HUES64 (cell line): Measurements from ENCODE around the gene P3H4.
A peak's percentile ranks its signal among the peaks of the same experiment; 100 is the strongest.
"Not testable (repeated sequence)": the region's sequence is repeated elsewhere in the genome, so short reads cannot be mapped to it uniquely, and the experiment has no call there.

Source experiments
- H3K27ac ChIP-seq: 2 replicates; pipeline ENCODE4 v1.7.0; 2013; ENCODE audit warnings: low read depth, low read length, inconsistent platforms
- H3K27me3 ChIP-seq: 2 replicates; pipeline ENCODE4 v1.6.1; 2013; ENCODE audit warnings: mild to moderate bottlenecking, low read length; ENCODE audit not compliant: insufficient read depth
- H3K36me3 ChIP-seq: 2 replicates; pipeline ENCODE4 v1.6.1; 2013; ENCODE audit warnings: mild to moderate bottlenecking, low read length; ENCODE audit not compliant: insufficient read depth
- H3K4me1 ChIP-seq: 2 replicates; pipeline ENCODE4 v1.6.1; 2013; ENCODE audit warnings: mild to moderate bottlenecking, low read length, moderate library complexity; ENCODE audit not compliant: insufficient read depth
- H3K4me3 ChIP-seq: 2 replicates; pipeline ENCODE4 v1.5.1; 2013; ENCODE audit warnings: mild to moderate bottlenecking, low read length, moderate library complexity
- H3K9ac ChIP-seq: 2 replicates; pipeline ENCODE4 v1.6.1; 2013; ENCODE audit warnings: mild to moderate bottlenecking, low read depth, low read length
- H3K9me3 ChIP-seq: 2 replicates; pipeline ENCODE4 v1.6.1; 2013; ENCODE audit warnings: low read depth, low read length; ENCODE audit not compliant: insufficient read depth
- WGBS: fragments of 150-250, 120-280 bp; methylation state at CpG from one replicate; pipeline ENCODE4 v1.1.7; 2013; ENCODE audit warnings: missing lambda C conversion rate; 5-methylcytosine and 5-hydroxymethylcytosine counted together

Gene P3H4

GRCh38 chr17:41786227-41787020, 25.3 kb downstream of the P3H4 start, which contains the start of gene JUP:
Gene JUP (minus strand): TSS chr17:41786711. CDS start chr17:41771854, 14,857 bp downstream.
- under 1% methylated on average over 79 of the region's 79 CpGs for WGBS
- H3K4me1 ChIP-seq, result peaks cover 28% of the 10 kb centered on the region
- H3K27me3 ChIP-seq, result no peaks in the 10 kb centered on the region
- peak within 1 kb of the TSS; percentile 78 for H3K4me3 ChIP-seq
- peak within 1 kb of the TSS; percentile 96 for H3K27ac ChIP-seq
- no peaks in the 10 kb centered on the region for H3K9me3 ChIP-seq
- peak within 1 kb of the TSS; percentile 79 for H3K9ac ChIP-seq
- no peaks in the 10 kb centered on the region for H3K36me3 ChIP-seq

GRCh38 chr17:41785859-41786226, 25.9 kb downstream of the P3H4 start:
- Histone ChIP-seq H3K36me3 (no peaks in the 10 kb centered on the region), H3K4me3 (peak overlapping the region; percentile 78), H3K4me1 (peaks cover 28% of the 10 kb centered on the region), H3K27ac (peak overlapping the region; percentile 96; the same call in 1 of the 2 replicates), H3K9ac (peak overlapping the region; percentile 79), H3K27me3 (no peaks in the 10 kb centered on the region), H3K9me3 (no peaks in the 10 kb centered on the region)
- under 1% methylated on average over 22 of the region's 22 CpGs for WGBS

- no peaks in the 10 kb centered on the region for H3K9me3 ChIP-seq
- H3K36me3 ChIP-seq, result no peaks in the 10 kb centered on the region
- peak overlapping the region; percentile 78 for H3K4me3 ChIP-seq
- peak overlapping the region; percentile 96 for H3K27ac ChIP-seq
- peak overlapping the region; percentile 79 for H3K9ac ChIP-seq
- 0% methylated on average over 10 of the region's 13 CpGs for WGBS
- peaks cover 28% of the 10 kb centered on the region for H3K4me1 ChIP-seq
- H3K27me3 ChIP-seq, result no peaks in the 10 kb centered on the region
Observed at GRCh38 chr17:41785091-41785858, 26.5 kb downstream of the P3H4 start.

- Histone ChIP-seq H3K27ac (peak overlapping the region; percentile 96), H3K4me3 (peak overlapping the region; percentile 78), H3K27me3 (no peaks in the 10 kb centered on the region), H3K4me1 (peaks cover 28% of the 10 kb centered on the region), H3K9ac (peak overlapping the region; percentile 72), H3K36me3 (no peaks in the 10 kb centered on the region), H3K9me3 (no peaks in the 10 kb centered on the region)
- WGBS, result 11% methylated on average over 6 of the region's 6 CpGs
Observed at GRCh38 chr17:41784207-41784744, 27.5 kb downstream of the P3H4 start.

DNA sequence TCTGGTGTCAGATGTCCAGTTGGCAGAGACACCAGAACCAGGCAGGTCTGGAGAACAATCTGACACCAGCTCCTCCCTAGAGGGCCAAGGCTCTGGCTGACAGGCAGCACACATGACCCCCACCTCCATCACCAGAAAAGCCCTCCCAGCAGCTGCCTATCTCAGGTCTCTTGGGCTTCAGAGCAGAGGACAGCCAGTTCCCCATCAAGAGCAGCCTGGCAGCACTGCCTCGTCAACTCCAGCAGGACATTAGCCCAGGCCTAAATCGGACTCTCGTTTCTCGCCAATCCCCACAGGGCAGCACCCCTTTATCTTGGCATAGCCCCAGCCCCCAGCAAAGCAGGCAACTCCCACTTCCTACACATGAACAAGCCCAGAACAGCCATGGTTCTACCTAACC, 29.6 kb downstream of the P3H4 start:
- 92% methylated on average over 4 of the region's 4 CpGs for WGBS
- H3K36me3 ChIP-seq, result no peaks in the 10 kb centered on the region
- no peak overlapping the region for H3K4me3 ChIP-seq
- H3K27ac ChIP-seq, result no peak overlapping the region
- no peaks in the 10 kb centered on the region for H3K27me3 ChIP-seq
- peaks cover 35% of the 10 kb centered on the region for H3K4me1 ChIP-seq
- H3K9me3 ChIP-seq, result no peaks in the 10 kb centered on the region
- no peak overlapping the region for H3K9ac ChIP-seq

DNA sequence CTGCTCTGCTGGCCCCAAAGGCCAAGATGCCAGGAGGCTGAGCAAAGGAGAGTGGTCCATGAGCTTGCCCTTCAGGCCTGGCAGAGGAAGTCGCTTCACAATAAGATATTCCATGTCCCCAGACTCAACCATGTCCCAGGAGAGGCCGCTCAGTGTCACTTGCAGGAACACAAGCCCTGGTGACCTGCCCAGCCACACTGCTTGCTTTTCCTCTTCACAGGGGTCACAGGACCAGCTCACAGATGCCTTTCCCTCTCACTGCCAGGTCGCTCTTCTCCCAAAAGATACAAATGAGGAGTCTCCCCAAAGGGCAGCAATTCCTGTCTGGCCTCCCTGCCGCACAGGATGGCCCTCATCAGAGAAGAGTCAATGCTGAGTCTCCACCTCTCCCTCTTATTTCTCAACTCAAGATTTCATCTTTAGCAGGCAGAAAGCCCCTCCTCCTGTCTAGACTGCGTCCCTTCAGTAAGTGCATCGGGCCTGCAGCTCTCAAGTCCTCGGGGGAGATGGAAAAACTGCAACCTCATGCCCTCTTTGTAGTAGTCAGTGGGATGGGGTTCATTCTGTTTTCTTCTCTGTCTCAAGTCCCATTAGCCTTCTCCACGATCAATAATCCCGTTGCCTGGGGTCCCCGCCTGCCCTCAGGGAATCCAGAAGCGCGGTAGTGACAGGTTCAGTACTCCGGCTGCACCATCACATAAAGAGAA, 30.2 kb downstream of the P3H4 start:
- Histone ChIP-seq H3K4me1 (peaks cover 34% of the 10 kb centered on the region), H3K27me3 (no peaks in the 10 kb centered on the region)

DNA sequence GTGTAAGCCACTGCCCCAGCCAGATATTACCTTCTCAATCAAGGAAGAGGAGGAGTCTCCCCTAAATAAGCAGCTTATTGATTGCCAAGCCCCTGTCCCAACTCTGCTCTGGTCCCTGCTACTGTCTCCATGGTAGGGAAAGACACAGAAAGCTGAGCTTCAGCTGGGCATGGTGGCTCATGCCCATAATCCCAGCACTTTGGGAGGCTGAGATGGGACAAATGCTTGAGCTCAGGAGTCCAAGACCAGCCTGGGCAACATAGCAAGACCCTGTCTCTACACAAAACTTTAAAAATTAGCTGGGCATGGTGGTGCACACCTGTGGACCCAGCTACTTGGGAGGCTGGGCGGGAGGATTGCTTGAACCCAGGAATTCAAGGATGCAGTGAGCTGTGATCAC, 31.8 kb downstream of the P3H4 start:
- Histone ChIP-seq H3K27me3 (no peaks in the 10 kb centered on the region), H3K4me1 (peaks cover 47% of the 10 kb centered on the region), H3K9ac (no peak overlapping the region), H3K36me3 (no peaks in the 10 kb centered on the region), H3K4me3 (no peak overlapping the region), H3K9me3 (no peaks in the 10 kb centered on the region), H3K27ac (no peak overlapping the region)
- WGBS, result 100% methylated on average over 1 of the region's 1 CpG

More for the DNA sequence above, 30.2 kb downstream of the P3H4 start:
- Histone ChIP-seq H3K36me3 (no peaks in the 10 kb centered on the region), H3K9me3 (no peaks in the 10 kb centered on the region), H3K9ac (no peak overlapping the region), H3K4me3 (no peak overlapping the region), H3K27ac (no peak overlapping the region)
- WGBS, result 95% methylated on average over 13 of the region's 13 CpGs

DNA sequence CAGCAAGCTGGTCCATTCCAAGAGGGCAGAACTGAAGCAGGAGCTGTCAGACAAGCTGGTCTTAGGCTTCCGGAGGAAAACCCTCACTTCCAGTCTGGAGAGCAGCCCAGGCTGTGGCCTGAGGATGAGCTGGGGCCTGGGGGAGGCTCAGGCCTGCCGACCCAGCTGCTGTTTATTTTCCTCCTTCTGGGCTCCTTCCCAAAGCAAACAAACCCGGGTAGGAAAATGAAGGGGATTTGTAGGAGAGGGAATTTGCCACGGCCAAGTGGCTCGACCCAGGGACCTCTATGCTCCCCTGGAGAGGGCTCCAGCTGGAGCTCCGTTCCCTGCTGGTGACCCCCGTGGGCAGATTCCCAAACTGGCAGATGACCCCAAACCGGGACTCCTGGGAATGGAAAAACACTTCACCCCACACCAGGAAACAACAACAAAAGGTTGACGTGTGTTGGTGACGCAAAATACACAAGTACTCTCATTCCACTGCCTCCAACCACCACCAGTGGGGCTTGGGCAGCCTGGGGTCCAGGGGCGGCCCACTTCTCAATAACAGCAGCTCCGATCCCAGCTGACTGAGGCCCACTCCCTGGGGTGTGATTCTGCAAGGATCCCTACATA, 34.1 kb downstream of the P3H4 start:
- peaks cover 45% of the 10 kb centered on the region for H3K4me1 ChIP-seq
- H3K9ac ChIP-seq, result peak overlapping the region; percentile 34; the same call in 1 of the 2 replicates
- H3K27me3 ChIP-seq, result no peaks in the 10 kb centered on the region
- no peaks in the 10 kb centered on the region for H3K9me3 ChIP-seq
- H3K36me3 ChIP-seq, result peaks cover 2% of the 10 kb centered on the region; the same call in 1 of the 2 replicates
- H3K4me3 ChIP-seq, result no peak overlapping the region
- WGBS, result 67% methylated on average over 12 of the region's 12 CpGs
- H3K27ac ChIP-seq, result peak overlapping the region; percentile 76; the same call in 1 of the 2 replicates

GRCh38 chr17:41777157-41777573, 34.6 kb downstream of the P3H4 start:
- Histone ChIP-seq H3K27ac (peak overlapping the region; percentile 76; the same call in 1 of the 2 replicates), H3K4me1 (peaks cover 46% of the 10 kb centered on the region), H3K4me3 (no peak overlapping the region), H3K9me3 (no peaks in the 10 kb centered on the region), H3K9ac (peak overlapping the region; percentile 34; the same call in 1 of the 2 replicates), H3K27me3 (no peaks in the 10 kb centered on the region), H3K36me3 (peaks cover 6% of the 10 kb centered on the region; the same call in 1 of the 2 replicates)
- 77% methylated on average over 4 of the region's 4 CpGs for WGBS

GRCh38 chr17:41776262-41776900, 35.4 kb downstream of the P3H4 start:
- H3K9me3 ChIP-seq, H3K27me3 ChIP-seq, H3K36me3 ChIP-seq, H3K4me3 ChIP-seq: not testable (repeated sequence)
- 87% methylated on average over 14 of the region's 14 CpGs for WGBS
- peaks cover 45% of the 10 kb centered on the region for H3K4me1 ChIP-seq
- H3K27ac ChIP-seq, result peak overlapping the region; percentile 73; the same call in 1 of the 2 replicates
- H3K9ac ChIP-seq, result peak overlapping the region; percentile 44; the same call in 1 of the 2 replicates
